SK-N-MC (cell line): Measurements from ENCODE around the gene CDK17.

Experiments
- EZH2 ChIP-seq: fragments of 200-600 bp; sonication (generic); IDR thresholded peaks from one replicate; pipeline ENCODE4 v1.6.1; 2017; ENCODE audit warnings: antibody characterized with exemption
- FOXP2 ChIP-seq: optimal IDR thresholded peaks from 2 replicates; pipeline ENCODE3; 2011; ENCODE audit warnings: mild to moderate bottlenecking, moderate library complexity; ENCODE audit not compliant: insufficient read depth; ENCODE audit errors: extremely low read length, control extremely low read depth
- POLR2AphosphoS5 ChIP-seq: IDR thresholded peaks from 2 replicates; pipeline ENCODE4 v1.6.1; 2012; ENCODE audit warnings: mild to moderate bottlenecking, low read depth, low read length, borderline replicate concordance

- TF ChIP-seq EZH2 (no peak), POLR2AphosphoS5 (no peak), FOXP2 (no peak)
Observed at GRCh38 chr12:96371790-96372699, 28.2 kb downstream of the CDK17 start.
